ENCODE measurements around the gene ETDB.
"Not testable (repeated sequence)": the region's sequence is repeated elsewhere in the genome, so short reads cannot be mapped to it uniquely, and the experiment has no call there.

ETDB gene

DNA sequence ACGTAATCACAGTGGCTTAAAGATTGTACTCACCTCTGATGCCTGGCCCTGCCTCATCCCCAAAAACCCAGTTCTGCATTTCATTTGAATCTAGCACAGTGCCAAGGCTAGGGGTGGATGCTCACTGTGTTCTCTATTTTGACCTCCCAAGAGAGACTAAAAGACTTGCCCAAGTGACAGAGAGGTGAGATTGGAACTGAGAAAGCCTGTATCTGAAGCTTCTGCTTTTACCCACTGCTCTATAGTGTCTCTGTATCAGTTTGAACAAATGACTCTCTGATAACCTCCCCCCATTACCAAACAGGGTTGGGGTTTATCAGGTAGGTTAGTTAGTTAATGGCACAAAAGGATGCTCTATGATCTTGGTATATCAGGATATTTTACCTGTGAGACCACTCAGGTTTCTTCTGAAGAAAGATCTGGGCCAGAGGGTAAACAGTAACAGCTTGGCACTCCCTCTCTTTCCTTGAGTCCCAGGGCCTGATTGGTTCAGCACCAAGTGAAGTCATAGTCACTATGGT is at the start of gene ETDB:
TSS of gene ETDB (minus strand) at position 471 of the 521 bp plus-strand sequence. CDS start 1,265 bp downstream, outside the sequence.
- not testable (repeated sequence) for DNase-seq

DNA sequence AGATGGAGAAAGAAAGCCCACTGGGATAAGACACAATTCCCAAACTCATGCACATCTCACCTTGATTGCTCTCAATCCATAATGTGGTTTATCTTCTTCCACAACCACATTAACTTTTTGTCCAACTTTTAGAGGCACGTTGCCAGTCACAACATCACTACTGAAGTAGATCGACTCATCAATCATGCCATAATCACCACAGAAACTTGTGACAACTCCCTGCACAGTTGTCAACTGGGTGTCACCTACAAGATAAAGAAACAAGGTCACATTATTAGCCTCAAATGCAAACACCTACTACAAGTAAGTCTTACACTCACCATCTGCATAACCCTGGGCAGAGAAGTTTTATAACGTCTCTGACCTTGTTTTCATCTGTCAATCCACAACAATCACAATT is 49.2 kb upstream of the ETDB start:
- not testable (repeated sequence) for DNase-seq

DNA sequence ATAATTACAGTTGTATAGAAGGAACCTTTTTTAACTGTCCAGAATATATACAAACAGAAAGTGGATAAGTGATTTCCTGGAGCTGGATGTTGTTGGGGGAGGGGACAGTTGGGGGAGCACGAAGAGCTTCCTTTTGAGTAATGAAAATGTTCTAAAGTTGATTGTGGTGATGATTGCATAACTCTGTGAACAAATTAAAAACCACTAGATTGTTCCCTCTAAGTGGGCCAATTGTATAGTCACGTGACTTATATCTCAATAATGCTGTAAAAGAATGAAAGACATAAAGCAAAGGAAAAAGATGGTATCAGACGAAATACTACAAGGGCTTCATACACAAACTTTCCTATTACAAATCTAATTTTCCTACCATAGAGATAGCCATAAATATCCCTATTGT is 48.2 kb upstream of the ETDB start:
- no peak for DNase-seq

DNA sequence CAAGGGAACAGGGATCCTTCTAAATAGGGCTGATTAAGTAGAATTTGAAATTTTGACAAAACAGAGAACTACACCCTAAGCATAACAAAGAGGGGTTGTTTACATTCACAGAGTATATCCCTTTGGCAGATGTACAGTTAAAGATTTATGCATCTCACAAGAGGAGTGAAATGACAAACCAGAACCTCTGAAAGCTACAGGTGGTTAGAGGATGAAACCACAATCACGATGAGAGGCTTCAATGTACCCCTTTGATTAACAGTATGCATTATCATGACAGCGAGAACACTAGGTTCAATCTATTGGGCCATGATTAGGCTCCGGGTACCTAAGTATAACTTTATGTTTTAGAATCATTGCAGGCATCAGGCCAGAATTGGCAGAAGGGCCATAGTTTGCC is 34.4 kb upstream of the ETDB start:
- not testable (repeated sequence) for DNase-seq

DNA sequence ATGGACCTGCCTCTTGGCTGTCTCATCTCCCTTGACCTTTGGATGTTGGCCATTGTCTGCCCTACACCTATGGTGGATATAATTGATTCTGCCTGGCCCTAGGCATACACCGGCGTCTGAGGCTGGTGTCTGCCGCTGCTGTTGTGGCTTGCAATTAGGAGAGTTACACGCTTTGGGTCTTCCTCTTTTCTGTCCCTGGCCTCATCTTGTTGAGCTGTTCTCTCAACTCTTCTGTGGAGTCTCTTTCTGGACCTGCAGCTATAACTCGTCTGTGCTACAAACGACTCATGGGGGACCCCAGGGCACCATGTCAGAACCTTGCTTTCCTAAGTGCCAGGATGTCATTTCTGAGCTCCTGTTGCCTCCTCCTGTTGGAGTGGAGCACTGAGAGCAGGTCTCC is 5.8 kb upstream of the ETDB start:
- DNase-seq: not testable (repeated sequence)

DNA sequence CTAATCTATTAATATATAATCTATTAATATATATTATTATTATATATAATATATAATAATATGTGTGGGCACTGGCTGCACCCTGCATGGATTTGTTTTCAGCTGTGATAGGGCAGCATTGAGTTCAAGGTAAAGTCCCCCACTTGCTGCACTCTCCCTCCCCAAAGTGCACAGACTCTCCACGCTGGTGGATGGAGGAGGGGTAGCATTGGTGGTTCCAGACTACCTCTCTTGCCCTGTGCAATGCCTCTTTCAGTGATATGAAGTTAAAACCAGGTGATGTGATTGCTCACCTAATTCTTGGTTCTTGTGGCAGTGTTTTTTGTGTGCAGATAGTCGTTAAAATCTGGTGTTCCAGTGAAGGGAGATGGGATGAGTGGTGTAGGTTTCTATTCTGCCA is 4.3 kb downstream of the ETDB start:
- not testable (repeated sequence) for DNase-seq

DNA sequence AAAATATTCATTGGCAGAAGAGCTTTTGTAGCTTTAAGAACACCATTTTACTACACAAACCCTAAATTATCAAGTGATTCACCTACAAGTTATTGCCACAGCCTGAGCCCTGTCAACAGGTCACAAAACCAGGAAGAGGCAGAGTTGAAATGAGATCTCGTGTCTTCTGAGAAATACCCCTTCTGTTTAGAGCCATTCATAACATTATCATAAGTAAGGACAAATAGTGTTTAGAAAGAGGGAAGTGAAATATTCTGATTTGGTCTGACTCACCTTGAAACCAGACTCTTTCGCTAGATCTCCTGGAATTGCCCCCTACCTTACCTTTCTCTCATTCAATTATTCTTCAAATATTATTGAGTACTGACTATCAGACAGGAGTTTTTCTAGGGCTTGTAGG is 5.9 kb downstream of the ETDB start:
- DNase-seq: no peak

DNA sequence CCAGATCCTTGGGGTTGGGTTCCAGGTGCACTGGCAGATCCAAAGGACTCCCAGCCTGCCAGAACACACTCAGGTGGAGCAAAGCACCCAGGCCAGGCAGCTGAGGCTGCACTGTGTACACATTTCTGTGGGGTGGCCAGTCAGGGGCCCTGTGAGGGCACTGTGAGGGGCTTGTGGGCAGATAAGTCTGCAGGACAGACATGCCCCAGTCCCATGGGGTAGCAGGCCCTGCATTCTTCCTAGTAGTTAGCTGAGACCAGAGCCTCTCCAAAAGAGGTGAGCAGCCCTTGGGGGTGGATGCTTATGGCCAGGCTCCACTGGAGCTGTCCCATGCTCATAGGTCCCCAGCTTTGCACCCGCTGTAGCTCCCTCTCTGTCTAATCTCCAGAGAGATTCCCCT is 7.6 kb downstream of the ETDB start:
- no peak for DNase-seq

DNA sequence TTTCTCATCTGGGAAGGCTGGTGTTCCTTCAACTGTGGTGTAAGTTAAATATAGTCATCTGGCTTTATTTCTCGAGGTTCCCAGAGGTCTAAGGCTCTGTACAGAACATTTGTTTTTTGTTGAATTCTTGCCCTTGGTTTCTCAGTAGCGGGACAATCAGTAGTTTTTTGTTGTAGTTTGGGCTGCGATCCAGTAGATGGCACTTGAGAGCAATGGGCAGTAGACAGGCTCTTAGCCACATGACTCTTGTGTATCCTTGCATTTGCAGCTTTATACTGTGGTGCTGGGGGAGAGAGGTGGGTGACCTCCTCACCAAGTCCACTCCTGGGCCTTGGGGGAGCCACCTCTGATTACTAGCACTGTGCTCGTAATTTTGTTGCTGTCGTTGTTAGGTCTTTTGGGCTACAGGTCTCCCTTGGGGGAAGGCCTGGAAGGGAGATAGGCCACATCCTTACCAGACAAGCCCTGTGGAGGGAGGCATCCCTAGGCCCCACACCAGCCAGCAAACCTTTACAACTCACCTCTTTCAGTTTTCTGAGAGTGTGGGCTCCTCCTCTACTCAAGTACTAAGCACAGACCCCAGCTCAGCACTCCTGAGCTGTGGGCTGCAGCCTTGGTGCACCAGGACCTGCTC is 8.1 kb downstream of the ETDB start:
- no peak for DNase-seq

DNA sequence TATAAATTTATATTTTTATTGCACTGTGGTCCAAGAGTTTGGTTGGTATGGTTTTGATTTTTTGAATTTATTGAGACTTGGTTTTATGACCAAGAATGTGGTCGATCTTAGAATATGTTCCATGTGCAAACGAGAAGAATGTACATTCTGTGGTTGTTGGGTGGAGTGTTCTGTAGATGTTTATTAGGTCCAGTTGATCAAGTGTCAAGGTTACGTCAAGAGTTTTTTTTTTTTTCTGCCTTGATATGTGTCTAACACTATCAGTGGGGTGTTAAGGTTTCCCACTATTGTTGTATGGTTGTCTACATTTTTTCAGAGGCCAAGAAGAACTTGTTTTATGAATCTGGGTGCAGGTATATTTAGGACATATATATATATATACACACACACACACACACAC is 10.8 kb downstream of the ETDB start:
- no peak for DNase-seq

DNA sequence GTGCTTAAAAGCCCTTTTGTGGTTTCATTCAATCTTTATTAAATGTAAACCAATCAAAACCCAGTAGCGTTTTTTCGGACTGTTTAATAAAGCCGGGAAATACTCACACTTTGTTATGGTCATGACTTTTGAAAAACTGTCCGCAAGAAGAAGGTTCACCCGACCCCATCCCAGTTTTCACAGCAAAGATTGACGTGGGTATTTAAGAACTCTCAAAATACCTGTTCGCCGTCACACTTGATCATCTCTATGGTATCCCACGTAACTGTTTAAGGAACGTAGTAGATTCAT is 20.9 kb downstream of the ETDB start:
- no peak for DNase-seq

DNA sequence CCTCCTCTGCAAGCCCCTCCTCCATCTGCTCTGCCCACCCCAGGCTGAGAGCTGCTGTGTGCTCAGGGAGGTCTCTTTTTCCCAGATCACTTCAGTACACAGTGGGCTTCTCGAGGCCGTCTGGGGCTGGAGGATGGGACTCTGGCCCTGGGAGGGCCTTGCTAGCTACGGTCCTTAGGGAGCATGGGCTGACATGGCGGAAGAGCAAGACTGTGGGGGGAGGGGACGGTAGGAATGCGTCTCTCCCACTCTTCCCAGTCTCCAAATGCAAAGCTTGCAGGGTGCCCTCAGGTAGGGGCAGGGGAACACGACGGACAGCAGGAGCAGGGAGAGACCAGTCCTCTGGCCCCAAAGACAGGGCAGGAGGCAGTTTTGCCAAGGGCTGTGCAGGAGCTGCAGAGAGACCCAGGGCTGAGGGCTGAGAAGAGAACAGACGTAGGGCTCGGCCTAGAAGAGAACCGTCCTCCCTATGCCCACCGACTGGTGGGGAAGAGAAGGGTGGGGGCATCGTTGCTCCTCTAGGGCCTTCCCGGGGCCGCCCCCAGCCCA is 23.1 kb downstream of the ETDB start:
- DNase-seq: not testable (repeated sequence)

DNA sequence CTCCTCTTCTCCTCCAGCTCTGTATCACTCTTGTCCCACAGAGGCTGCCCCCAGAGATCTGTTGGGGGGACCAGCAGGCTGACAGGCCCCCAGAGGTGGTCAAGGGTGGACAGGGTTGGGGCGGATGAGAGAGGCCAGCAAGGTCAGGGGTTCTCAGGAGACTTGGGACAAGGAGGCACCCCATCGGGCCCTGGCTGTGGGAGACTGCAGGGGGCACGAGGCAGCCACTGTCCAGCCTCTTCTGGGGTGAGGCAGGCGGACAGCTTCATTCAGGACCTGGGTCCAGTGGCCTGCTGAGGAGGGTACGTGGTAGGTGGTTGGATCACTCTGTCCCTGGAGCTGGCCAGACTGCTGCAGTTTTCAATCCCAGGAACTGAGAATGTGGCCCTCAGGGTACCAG is 24.6 kb downstream of the ETDB start:
- no peak for DNase-seq

DNA sequence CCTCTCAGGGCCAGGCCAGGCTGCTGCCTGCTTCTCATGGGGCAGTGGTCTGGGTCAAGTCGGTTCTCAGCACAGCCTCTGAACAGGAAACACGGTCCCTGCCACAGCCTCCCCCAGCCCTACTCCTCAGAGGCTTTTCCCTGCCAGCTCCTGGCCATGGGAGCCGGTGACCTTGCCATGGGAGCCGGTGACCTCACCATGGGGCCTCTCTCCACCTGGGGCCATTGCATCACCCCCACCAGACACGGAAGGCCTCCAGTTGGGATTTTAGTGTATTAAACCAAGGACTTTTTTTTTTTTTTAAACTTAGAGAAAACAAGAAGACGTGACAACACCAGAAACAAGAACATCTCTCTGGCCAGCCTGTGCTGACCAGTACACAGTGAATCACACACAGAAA is 25.6 kb downstream of the ETDB start:
- DNase-seq: no peak

DNA sequence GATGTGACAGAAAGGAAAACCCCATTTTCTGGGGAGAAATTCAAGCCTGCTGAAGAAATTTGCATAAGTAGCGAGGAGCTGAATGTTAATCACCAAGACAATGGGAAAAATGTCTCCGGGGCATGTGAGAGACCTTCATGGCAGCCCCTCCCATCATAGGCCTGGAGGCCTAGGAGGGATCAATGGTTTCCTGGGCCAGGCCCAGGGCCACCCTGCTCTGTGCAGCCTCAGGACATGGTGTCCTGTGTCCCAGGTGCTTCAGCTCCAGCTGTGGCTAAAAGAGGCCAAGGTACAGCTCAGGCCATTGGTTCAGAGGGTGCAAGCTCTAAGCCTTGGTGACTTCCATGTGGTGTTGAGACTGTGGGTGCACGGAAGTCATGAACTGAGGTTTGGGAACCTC is 31.2 kb downstream of the ETDB start:
- no peak for DNase-seq

DNA sequence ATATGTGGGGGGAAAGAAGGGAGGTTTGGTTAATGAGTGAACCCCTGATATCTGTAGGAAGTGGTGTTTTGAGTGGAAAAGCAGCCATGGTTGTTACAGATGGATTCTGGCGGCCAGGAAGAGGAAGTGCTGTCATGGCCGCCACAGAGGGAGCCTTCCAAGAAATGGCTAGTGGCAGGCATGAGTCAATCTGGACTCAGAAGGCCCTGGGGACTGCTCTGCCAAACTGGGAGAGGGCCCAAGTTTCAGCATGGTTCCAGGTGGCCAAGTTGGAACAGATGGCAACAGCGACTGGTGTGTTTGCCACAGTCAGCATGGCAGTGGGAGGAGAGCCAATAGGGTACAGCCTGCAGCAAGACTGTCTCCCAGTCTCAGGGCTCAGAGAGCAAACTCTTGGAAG is 32.5 kb downstream of the ETDB start:
- DNase-seq: no peak

DNA sequence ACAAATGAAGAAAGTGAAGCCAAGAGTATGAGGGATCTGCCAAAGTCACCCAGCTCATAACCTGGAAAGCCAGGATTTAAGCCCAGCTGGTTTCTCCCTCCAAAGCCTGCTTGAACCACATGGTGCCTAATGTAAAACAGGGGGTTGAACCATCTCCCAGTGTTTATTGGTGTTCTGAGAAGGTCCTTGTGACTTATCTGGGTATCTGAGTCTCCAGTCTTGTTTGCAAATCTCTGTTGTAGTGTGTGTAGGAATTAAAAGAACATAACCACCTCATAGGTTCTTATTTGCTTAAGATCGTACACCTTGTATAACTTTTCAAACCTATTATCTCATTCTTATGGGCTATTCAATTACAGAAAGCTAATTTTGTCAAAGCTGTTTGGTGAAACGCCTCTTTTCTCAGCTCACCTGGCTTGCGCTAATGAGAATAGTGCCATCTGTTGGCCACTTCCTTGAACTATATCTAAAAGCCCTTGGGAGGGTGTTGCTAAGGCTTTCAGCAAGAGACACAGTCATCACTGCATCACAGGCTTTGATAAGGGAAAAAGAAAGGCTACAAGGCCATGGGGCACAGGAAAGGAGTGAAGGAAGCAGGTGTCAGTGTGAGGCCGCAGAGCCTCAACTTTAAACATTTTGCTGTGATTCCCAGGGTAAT is 34.0 kb downstream of the ETDB start:
- DNase-seq: peak in 1 of 4 experiments; percentile 3

DNA sequence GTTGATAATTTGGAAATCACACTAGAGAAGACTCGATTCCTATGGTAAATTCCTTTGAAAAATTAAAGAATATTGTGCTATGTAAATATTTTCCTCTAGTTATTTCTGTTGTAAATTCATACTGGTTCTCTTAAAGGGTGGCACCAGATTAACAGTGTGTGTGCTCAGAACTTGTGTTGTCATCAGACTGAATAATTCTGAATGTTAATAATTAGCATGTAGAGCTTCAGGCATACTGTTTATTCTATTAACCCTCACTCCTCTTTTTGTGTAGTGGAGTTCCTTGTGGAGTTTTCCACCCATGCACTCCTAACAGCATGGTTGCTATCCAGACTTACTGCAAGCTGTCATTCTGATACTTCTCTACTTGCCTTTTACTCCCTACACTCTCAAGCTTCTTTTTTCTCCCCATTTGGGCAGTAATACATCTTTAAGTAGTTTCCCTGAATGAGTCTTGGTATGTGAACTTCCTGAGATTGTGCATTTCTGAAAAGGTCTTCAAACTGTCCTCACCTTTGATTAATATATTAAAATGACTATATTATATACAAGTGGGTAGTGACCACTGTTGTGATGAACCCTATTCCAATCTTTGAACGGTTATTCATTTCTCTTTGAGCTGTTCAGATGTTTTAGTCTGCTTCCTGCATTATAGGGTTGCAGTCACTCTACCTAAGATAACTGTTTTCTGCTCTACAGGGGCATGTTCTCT is 38.5 kb downstream of the ETDB start:
- no peak for DNase-seq

Data from activated naive CD4-positive, alpha-beta T cell (primary cell).